Muscle of back (tissue), 11 donors: ENCODE measurements around the gene STAT4. TPM values are rescaled to one million over a fixed set of nuclear protein-coding genes. Genes with fewer than 3 reads are reported as not detected.

ENCODE experiments used
- DNase-seq, 3 donors: peaks; one replicate each; pipeline versions ENCODE4 v3.0.0 to v3.0.0-alpha.2; 2013
- polyA plus RNA-seq, 10 donors: library from polyadenylated mRNA; unstranded; fragments of 120-200 nt; gene quantifications; one replicate each; pipeline ENCODE4 v1.2.1, GENCODE V29; 2013; ENCODE audit not compliant: insufficient read length in 10 of 10

Gene STAT4
- polyA plus RNA-seq, 10 donors, result 0.47 to 3.7 (median 1.8) TPM

- no peak for DNase-seq
These were observed 2.0 kb downstream of the STAT4 start for GRCh38 chr2:191148791-191149190.

DNA sequence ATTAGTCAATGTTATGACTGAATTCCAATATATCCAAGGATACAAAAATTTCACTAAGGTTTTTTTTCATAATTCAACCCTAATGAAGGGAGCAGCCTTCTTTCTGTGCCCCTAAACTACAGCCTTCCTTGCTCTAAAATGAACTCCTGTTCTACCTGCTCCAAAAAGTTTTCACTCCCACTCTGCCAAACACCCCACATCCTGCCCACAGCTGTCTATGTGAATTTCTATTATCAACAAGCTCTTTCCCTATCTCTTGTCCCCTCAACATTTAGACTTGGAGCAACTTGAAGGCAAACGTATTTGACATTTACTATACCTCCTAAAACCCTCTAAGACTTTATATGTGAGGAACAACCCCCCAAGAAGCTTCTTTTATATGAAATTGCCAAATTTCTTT is 2.5 kb downstream of the STAT4 start:
- DNase-seq, result no peak

GRCh38 chr2:191145769-191146471 is 4.9 kb downstream of the STAT4 start:
- DNase-seq, result no peak

- DNase-seq, result no peak
These were observed 6.6 kb downstream of the STAT4 start for GRCh38 chr2:191144217-191144616.

DNA sequence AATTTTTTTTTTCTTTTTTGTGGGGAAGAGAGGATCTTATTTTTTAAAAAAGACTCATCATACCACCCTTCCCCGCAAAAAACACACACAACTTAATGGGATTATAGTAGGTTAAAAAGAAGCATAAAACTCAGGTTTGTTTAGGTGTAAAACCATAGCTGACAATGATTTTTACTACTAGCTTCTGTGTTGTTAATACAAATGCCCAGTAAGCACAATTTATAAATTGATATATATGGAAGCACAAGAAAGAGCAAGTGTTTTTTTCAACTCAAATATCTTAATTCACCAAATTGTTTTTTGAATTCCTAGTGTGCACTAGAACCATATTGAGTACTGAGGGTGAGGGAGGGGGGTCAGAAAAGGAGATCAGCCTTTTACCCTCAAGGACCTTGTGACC is 7.0 kb downstream of the STAT4 start:
- no peak for DNase-seq

DNA sequence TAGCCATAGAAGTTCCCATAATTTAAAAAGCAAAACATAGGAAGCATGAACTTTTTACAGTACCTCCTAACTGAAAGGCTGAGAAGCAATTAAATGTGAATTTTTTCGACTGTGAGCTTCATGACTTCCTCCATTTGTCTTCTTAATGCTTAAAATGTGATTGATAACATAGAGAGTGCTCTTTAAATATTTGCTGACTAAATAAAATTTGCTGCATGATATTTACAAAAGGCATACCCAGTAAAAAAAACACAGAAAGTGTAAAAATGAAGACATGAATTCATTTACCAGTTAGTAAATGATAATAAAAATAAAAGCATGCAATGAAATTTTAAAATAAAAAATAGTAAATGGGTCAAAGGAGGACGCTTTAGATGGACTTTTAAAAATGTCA is 21.9 kb downstream of the STAT4 start:
- no peak for DNase-seq

DNA sequence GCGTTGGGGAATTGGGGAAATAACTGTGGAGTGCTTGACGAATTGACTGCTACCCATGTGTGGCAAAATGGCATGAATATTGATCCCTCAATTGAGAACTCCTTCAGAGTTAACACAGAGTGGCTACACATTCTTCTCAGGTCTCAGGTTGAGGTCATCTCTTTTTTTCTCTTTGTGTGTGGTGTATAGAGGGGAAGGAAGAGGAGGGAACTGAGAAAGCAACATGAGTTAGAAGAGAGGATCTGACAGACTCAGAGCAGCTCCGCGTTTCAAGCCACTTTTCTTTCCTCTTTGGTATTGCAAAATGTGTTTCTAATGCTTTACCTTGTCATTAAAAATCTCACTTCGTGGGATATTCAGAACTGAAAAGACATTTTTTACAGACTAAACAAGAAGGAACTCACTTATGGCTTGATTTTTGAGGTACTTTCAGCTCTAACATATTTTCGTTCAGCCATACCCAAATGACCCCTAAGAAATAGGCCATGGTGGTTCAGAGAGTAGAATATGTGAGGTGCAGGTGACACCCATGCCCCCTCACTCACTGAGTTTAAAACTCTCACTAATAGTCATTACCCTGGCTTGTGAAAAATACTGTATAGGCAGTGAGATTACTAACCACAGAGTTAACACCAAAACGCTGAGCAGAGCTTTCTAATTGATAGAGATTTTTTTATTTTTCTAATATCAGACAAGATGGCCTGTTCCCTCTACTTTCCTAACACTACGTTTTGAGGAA is 22.5 kb downstream of the STAT4 start:
- no peak for DNase-seq

GRCh38 chr2:191127235-191127634 is 23.6 kb downstream of the STAT4 start:
- DNase-seq, result no peak

GRCh38 chr2:191126386-191127085 is 24.3 kb downstream of the STAT4 start:
- no peak for DNase-seq

- DNase-seq, result no peak
These were observed 25.1 kb downstream of the STAT4 start for GRCh38 chr2:191125646-191126045.

- no peak for DNase-seq
These were observed 28.0 kb downstream of the STAT4 start for GRCh38 chr2:191122638-191123294.

DNA sequence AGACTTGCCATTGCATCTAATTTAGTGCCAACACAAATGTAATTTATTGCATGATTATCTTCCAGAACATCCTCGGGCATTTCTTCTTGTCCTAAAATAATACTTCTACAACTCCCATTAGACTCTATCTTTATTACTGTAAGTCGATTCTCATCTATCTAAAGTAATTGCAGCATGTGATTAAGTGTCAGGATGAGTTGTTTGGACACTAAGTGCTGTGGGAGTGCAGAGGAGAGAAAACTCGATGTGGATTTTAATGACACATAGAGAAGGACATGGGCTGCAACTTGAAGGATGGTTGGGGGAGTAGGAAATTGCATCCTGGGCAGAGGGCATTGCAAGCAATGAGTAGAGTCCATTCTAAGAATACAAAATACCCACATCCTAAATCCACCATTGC is 33.5 kb downstream of the STAT4 start:
- DNase-seq, result no peak

GRCh38 chr2:191115804-191116203 is 35.0 kb downstream of the STAT4 start:
- DNase-seq, result no peak

DNA sequence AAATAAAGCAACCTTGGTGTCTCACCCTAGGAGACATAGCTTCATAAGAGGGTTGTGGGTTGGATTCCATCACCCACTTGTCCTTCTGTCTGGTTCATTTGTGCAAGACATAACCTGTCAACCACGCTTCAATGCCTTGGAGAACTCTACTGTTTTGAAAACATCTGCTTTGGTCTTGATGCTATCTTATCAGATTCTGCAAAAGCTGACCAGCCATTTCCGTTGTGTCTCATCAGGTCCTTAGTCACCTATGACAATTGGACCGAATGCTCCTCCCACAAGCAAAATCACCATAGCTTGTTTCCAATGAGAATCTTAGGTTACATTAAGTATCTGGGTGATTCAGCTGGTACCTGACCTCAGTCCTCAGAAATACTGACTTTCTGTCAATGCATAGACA is 35.4 kb downstream of the STAT4 start:
- no peak for DNase-seq

- peak in 2 of 3 donors; percentile 11 to 22 for DNase-seq
These were observed 36.3 kb downstream of the STAT4 start for GRCh38 chr2:191114403-191114886.

- DNase-seq, result no peak
These were observed 37.0 kb downstream of the STAT4 start for GRCh38 chr2:191113761-191114160.

GRCh38 chr2:191112448-191112901 is 38.3 kb downstream of the STAT4 start:
- DNase-seq, result no peak

DNA sequence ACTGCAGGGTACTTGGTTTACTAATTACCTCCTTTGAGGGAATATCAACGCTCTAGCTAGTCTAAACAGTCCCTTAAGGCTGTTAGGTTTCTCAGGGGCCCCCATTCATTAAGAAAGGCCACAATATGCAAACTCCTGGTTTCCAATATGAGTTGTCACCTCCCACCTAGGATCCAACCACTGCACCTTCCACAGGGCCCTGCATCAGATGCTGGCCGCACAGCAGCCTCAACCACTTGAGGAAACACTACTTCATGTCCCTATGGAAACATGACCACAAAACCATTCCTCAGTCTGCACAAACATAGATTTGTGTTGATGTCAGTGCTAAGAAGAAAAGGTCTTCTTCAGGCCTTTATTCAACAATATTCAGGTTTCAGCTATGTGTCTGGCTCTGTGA is 40.9 kb downstream of the STAT4 start:
- no peak for DNase-seq

DNA sequence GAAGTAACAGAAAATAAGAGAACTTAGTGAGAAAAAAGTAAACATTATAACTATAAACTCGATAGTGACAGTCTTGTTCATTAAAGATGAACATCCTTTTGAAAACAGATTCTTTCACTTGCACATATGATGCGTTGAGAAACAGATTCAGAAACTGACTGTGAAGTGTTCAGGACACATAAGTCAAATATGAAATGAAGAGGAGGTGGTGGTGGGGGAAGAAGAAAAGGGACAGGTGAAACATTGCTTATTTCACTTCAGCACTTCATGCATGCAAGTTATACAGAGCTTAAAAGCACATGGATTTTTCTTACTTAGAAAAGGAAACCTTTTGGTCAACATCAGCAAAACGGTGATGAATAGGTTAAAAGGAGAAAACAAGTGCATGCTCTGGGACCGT is 42.5 kb downstream of the STAT4 start:
- DNase-seq, result no peak

- DNase-seq, result no peak
These were observed 45.7 kb downstream of the STAT4 start for GRCh38 chr2:191105082-191105481.

GRCh38 chr2:191103774-191104173 is 47.0 kb downstream of the STAT4 start:
- no peak for DNase-seq

- DNase-seq, result no peak
These were observed 50.6 kb downstream of the STAT4 start for GRCh38 chr2:191100216-191100615.
